ENCODE data around the gene ALX4. TPM values are rescaled to one million over a fixed set of nuclear protein-coding genes. Genes with fewer than 3 reads are reported as not detected.

The ALX4 gene
- total and polyA plus RNA-seq, 9 of the 15 experiments (the other 6 are each of a cell fraction or from before 2014, with no cell fraction given): 0.07 to 1.2 (median 0.33) TPM

GRCh38 chr11:44264438-44264749 lies 45.5 kb downstream of the ALX4 start:
- WGBS (ENCODE audit: insufficient coverage, low coverage, missing lambda C conversion rate): 55% methylated on average over 6 of the region's 8 CpGs
- Histone ChIP-seq H3K9me3 (replicated peaks; ENCODE audit: control insufficient read depth, insufficient read depth, low read depth, low read length) (no peaks in the 10 kb centered on the region), H3K4me1 (replicated peaks in 1 of 2; ENCODE audit: control insufficient read depth in 2 of 2, insufficient read depth in 2 of 2, low read length in 2 of 2) (peaks cover 29 to 59% of the 10 kb centered on the region in 2 experiments), H3K9me1 (ENCODE audit: control insufficient read depth, insufficient read depth, low read length) (no peaks in the 10 kb centered on the region), H3K79me2 (ENCODE audit: control insufficient read depth, insufficient read depth, low read length) (no peaks in the 10 kb centered on the region), H4K20me1 (replicated peaks; ENCODE audit: control insufficient read depth, insufficient read depth, low read length) (peaks cover 5% of the 10 kb centered on the region; the same call in 1 of the 2 replicates), H3K9ac (ENCODE audit: insufficient read depth in 1 of 2, low read depth in 2 of 2, low read length in 2 of 2) (peak overlapping the region in 1 of 2 experiments; percentile 24; a peak in 1 of 4 replicates), H3K27me3 (ENCODE audit: control insufficient read depth in 2 of 2, insufficient read depth in 2 of 2, low read length in 2 of 2) (no peaks in the 10 kb centered on the region), H3K36me3 (ENCODE audit: control insufficient read depth, insufficient read depth, low read length) (no peaks in the 10 kb centered on the region), H3K4me2 (ENCODE audit: insufficient read depth, low read length) (no peak overlapping the region), H3K4me3 (no peak overlapping the region), H3K27ac (ENCODE audit: extremely low read depth, low read depth, low read length) (no peak overlapping the region), H2AFZ (ENCODE audit: low read depth, low read length) (no peak overlapping the region)
- DNase-seq (ENCODE audit: extremely low read depth in 1 of 4, low spot score in 3 of 4): peak in 2 of 4 experiments; percentile 27 to 52
- FAIRE-seq: no peak
- TF ChIP-seq EGR1 (conservative IDR thresholded peaks at IDR 0.05) (peak; percentile 82), CHD4 (IDR thresholded peaks at IDR 0.05; ENCODE audit: insufficient read depth, insufficient replicate concordance, low read depth, low read length, poor library complexity, severe bottlenecking) (no peak), E2F6 (IDR thresholded peaks at IDR 0.05; ENCODE audit: borderline replicate concordance in 1 of 2, extremely low read depth in 1 of 2, insufficient read depth in 1 of 2, insufficient read length in 1 of 2, low read depth in 1 of 2, low read length in 1 of 2, poor library complexity in 1 of 2, severe bottlenecking in 1 of 2) (peak; percentile 12 to 48), CBFA2T3 (IDR thresholded peaks at IDR 0.05) (0 out of 2 replicates have a peak, but pooled peaks have one; percentile 15)
- TF ChIP-seq, protein P1, sequence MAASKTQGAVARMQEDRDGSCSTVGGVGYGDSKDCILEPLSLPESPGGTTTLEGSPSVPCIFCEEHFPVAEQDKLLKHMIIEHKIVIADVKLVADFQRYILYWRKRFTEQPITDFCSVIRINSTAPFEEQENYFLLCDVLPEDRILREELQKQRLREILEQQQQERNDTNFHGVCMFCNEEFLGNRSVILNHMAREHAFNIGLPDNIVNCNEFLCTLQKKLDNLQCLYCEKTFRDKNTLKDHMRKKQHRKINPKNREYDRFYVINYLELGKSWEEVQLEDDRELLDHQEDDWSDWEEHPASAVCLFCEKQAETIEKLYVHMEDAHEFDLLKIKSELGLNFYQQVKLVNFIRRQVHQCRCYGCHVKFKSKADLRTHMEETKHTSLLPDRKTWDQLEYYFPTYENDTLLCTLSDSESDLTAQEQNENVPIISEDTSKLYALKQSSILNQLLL (CRISPR knock-in tag; IDR thresholded peaks at IDR 0.05; ENCODE audit: borderline replicate concordance): no peak
- CTCF ChIA-PET (ENCODE audit: low intra/inter-chr PET ratio): no interaction called here
- intact Hi-C loops (cut with micrococcal nuclease) (no loop called here), in situ Hi-C loops (cut with MboI) (no loop called here)
- BruUV-seq (replicated peaks): no TSS peak
- POLR2A ChIA-PET: no interaction called here
- ATAC-seq: no peak
